A549 treated with dexamethasone at 1 μM for 4 hours (cell line): Measurements from ENCODE around the gene FGFBP1. TPM values are rescaled to one million over a fixed set of nuclear protein-coding genes. Genes with fewer than 3 reads are reported as not detected.

ENCODE experiments used
- total RNA-seq: library from RNA; stranded (reverse); fragments of 200-300 nt; extraction: Qiagen RNA extraction; gene quantifications from 5 replicates; pipeline ENCODE4 v1.2.3, GENCODE V29; 2022

FGFBP1 gene
- 2.2 to 2.5 TPM (median 2.3 TPM) in 5 replicates for total RNA-seq

GRCh38 chr4:15938640-15939039 is at the start of gene FGFBP1:
FGFBP1 (minus strand) TSS chr4:15938740; CDS start chr4:15936632, 2,108 bp downstream.

DNA sequence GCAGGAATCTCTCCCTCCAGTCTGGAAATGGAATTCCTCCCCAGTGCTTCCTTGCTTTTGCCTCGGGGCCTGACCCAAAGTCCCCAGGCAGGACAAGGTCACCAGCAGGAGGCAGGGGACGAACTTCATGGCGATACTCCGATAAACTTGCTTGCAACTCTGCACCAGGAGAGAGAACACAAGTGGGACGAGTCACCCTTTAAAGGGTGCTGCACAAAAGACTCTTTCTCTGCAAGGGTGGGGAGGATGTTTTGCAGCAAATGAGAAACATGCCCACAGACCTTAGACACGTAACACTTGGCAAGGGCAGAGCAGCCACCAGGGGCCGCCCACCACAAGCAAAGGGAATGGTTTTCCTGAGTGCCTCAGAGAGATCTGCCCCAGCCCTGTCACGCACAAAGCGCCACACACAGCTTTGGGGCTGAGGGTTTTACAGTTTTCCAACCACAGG is 24.5 kb upstream of the FGFBP1 start, which contains the start of gene FGFBP2:
FGFBP2 (minus strand) TSS at position 175 of the 451 bp plus-strand sequence; CDS start at position 129, 46 bp downstream.

Other genes with a start within 250 kb of the FGFBP1 start
- gene BST1, start 235.7 kb downstream of the FGFBP1 start, total RNA-seq, result 14.6 to 22.0 TPM (median 15.8 TPM) in 5 replicates
- gene CD38, start 160.4 kb downstream of the FGFBP1 start, total RNA-seq, result 8.9 to 17.6 TPM (median 14.4 TPM) in 5 replicates
- gene FGFBP2, start 24.4 kb upstream of the FGFBP1 start, total RNA-seq, result 0.19 to 0.35 TPM (median 0.23 TPM) in 4 of 5 replicates, not detected in the other
- gene PROM1, start 145.3 kb upstream of the FGFBP1 start, total RNA-seq, result 0.30 to 0.75 TPM (median 0.53 TPM) in 5 replicates